ENCODE data around the gene ANKRD40.

The ANKRD40 gene

DNA sequence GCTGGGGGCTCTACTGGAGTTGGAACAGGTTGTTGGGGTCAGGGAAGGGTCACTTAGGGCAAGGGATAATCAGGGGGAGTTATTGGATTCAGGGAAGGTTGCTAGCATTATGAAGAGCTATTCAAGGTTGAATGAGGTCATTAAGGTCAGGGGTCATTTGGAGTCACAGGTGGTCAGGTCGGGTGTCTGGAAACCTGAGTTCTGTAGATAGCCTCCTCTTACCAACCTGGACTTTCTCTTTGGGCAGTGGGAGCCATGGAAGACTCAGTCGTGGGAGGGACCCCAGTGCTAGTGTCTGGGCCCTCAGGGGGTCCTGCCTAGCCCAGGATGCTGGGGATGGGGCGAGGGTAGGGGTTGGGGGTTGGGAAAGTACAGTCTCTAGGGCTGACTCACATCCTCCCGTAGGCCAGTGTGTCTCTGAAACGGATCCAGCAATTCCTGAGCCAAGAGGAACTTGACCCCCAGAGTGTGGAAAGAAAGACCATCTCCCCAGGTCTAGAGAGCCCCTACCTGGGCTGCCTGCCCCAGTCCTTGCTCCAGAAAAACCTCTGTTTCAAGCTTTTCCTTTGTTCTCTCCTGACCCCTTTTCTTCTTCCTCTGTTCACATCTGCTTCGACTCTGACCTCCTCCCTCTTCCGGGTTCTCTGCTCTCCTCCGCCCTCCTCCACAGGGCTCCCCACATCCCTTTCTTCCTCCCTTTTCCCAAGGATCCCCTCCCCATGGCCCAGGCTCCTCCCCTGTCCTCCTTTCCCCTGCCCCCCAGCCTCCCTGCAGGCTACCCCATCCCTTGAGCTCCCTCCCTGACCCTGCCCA lies 39.5 kb downstream of the ANKRD40 start:
- no peak for DNase-seq

DNA sequence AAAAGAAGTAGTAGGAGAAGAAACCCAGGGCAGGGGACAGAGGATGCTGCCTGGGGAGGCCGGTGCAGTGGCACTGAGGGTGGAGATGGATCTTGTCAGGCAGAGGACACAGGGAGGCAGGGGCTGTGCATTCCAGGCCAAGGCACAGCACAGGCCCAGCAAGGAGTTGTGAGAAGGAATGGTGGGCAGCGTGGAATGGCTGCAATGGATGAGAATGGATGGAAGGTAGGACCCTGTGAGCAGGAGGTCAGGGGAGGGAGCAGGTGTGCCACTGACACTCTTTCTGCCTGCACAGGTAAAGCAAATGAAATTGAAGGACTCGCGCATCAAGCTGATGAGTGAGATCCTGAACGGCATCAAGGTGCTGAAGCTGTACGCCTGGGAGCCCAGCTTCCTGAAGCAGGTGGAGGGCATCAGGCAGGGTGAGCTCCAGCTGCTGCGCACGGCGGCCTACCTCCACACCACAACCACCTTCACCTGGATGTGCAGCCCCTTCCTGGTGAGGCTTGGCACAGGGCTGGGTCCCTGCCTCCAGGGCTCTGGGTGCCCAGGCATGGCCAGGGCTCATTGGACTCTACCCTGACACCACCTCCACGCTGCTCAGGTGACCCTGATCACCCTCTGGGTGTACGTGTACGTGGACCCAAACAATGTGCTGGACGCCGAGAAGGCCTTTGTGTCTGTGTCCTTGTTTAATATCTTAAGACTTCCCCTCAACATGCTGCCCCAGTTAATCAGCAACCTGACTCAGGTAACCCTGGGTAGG lies 40.3 kb downstream of the ANKRD40 start:
- no peak for DNase-seq

- no peak for DNase-seq
Measured at GRCh38 chr17:50666316-50666715, 41.4 kb downstream of the ANKRD40 start.

GRCh38 chr17:50665838-50666237 lies 41.9 kb downstream of the ANKRD40 start:
- no peak for DNase-seq

- DNase-seq = no peak
Measured at GRCh38 chr17:50664788-50665458, 42.8 kb downstream of the ANKRD40 start.

DNA sequence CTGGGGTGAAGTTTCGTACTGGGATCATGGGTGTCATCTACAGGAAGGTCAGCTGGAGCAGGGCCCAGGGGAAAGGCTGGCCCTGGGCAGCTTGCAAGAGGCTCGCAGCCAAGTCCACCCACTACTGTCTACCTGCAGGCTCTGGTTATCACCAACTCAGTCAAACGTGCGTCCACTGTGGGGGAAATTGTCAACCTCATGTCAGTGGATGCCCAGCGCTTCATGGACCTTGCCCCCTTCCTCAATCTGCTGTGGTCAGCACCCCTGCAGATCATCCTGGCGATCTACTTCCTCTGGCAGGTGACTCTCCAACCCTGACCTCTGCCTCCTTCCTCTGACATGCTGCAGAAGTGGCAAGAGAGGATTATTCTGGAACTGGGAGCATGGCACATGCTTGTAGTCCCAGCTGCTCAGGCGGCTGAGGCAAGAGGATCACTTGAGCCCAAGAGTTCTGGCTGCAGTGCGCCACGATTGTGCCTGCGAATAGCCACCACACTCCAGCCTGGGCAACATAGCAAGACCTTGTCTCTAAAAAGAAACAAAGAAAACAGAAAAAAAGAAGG lies 43.8 kb downstream of the ANKRD40 start:
- no peak for DNase-seq

DNA sequence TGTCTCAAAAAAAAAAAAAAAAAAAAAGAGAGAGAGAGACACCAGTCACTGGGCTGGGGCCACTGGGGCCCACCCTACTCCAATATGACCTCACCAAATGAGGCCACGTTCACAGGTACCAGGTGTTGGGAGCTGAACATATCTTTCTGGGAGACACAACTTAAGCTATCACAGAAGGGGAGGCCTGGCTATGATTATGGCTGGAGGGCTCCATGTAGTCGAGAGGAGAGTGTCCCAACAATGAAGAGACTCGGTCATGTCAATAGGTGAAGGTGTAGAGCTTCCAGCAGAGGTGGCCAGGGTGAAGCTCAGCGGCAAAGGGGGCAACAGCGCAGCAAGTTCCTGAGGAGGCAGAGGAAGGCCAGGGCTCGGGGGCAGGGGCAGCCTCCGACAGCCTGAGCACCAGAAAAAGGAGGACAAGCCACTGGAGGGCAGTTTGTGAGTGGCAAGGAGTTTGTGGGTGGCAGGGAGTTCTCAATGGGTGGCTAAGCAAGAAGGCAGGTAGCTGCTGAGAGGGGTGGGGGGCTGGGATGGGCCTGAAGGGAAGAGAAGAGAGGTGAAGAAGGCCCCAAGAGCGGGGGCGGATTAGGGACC lies 45.0 kb downstream of the ANKRD40 start:
- DNase-seq = no peak

- peak; percentile 11 to 58 (median 28) for DNase-seq
Measured at GRCh38 chr17:50661795-50662391, 45.8 kb downstream of the ANKRD40 start.

- no peak for DNase-seq
Measured at GRCh38 chr17:50661348-50661747, 46.4 kb downstream of the ANKRD40 start.

DNA sequence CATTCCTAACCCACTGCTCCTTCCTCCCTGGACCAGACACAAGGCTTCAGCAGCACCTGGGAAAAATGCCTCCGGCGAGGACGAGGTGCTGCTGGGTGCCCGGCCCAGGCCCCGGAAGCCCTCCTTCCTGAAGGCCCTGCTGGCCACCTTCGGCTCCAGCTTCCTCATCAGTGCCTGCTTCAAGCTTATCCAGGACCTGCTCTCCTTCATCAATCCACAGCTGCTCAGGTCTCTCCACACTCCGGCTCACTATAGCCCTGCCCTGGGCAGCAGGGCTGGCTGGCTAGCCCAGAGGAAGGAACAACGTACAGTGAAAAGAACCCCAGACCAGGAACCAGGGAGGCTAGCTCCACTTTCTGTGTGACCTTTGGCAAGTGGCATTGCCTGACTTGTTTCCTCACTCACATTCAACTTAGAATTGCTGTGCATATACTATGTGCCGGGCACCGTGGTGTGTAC lies 46.8 kb downstream of the ANKRD40 start:
- DNase-seq = no peak

DNA sequence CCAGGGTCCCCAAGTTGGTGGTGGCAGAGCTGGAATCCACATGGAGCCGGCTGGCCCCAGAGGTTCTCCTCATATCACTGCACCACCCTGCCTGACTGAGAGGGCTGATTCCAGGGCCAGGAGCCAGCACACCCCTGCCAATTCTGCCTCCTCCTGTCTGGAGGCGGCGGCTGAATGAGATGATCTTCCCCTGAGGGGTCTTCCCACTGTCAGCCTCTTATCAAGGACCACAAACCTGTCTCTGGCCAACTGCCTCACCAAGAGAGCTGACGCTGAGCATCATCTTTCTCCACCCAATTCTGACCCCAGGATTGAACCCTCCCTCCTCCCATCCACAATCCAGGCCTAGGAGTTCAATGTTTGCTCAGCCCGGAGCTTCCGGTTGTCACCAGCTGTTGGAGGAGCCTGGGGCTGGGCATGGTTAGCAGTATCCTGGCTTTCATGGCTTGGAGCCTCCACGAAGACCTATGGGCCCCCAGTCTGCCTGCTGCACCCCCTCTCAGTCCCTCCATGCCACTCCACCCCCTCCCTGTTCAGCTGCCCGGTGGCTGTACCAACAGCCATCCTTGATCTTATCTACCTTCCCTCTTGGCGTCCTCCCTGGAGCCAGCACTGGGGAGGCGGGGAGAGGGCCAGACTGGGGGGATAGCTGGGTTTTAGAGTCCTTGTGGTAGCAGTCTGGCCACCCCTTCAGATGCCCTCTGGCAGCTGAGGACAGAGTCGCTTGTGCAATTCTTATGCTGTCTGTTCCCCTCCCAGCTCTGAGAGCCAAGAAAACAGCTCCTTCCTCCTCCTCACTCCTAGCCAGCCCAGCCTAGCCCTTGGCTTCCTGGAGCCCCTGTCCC lies 47.5 kb downstream of the ANKRD40 start:
- DNase-seq = peak in 2 of 3 experiments; percentile 11 to 22

- no peak for DNase-seq
Measured at GRCh38 chr17:50659179-50659578, 48.5 kb downstream of the ANKRD40 start.

DNA sequence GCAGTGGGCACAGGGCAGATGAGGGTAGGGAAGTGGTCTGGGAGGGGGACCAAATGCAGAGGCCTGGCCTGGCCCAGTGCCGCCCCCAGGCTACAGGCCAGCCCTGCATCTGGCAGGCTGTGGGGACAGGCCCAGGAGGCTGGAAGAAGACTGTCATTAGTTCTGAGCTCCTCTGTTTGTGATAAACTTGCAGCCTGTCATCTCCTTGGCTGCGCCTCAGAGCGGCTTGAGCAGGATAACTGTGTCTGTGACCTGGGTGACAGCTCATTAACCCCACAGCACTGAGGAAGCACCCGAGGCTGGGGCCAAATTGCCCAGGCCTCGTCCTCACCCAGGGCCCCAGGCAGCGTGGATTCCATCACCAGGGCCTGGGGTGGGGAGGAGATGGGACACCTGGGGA lies 49.1 kb downstream of the ANKRD40 start:
- DNase-seq = no peak

DNA sequence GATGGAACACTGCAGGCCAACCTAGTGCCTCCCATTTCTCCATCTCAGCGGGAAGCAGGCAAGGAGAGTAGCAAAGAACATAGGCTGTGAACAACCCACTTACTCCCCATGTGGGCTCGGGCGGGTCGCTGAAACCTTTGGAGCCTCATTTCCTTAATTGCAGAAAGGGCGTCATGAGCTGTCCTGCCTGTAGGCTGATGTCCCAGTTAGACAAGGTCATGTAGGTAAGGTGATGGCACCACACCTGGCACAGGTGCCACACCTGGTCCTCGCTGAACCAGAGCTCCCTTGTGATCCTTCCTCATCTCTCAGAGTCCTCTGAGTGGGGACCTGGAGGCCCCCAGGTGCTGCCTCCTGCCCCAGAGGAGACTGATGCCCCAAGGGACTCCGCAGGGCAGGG lies 50.1 kb downstream of the ANKRD40 start:
- DNase-seq = no peak

DNA sequence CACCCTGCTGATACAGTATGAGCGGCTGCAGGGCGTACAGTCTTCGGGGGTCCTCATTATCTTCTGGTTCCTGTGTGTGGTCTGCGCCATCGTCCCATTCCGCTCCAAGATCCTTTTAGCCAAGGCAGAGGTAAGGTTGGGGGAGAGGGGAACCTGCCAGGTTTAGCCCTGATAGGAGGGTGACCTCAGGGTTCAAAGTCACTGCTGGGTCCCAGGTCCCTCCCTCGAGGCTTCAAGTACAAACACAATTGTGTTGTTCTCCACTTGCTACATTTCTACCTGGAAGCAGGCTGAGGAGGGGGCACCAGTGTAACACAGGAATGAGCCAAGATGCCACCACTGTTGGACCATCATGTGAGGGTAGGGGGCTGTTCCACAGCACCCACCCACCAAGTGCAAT lies 50.7 kb downstream of the ANKRD40 start:
- no peak for DNase-seq

DNA sequence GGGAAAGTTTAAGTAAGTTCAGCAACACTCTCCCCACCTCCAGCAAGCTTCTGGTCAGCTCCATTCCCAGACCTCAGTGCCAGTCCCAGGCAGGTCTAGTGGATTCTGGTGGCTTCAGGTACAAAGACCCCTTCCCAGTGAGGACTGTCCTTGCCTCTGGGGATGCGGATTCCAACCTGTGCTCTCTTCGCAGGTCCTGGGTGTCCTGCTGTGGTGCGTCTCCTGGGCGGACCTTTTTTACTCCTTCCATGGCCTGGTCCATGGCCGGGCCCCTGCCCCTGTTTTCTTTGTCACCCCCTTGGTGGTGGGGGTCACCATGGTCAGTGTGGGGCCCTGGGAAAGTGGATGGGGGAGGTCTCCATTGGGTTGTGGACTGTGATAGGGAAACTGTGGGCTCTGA lies 51.2 kb downstream of the ANKRD40 start:
- DNase-seq = no peak

DNA sequence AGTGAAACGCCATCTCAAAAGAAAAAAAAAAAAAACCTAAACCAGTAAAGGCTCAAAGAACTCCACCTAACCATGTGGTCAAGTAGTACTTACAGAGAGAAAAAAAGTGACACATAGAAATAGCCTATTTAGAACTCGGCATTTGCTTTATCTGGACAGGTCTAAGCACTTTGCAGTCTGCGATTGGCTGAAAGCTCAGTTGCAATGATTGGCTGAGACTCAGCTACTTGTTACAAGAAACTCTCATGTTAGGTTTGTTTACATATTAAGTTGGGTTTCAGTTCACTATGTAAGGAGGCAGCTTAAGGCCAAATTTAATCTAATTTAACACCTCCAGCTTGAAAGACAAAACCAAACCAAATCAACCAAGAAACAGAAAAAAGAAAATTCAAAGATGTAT lies 54.0 kb downstream of the ANKRD40 start:
- DNase-seq = no peak

GRCh38 chr17:50651661-50652060 lies 56.1 kb downstream of the ANKRD40 start:
- no peak for DNase-seq

GRCh38 chr17:50649042-50649908 lies 58.4 kb downstream of the ANKRD40 start:
- no peak for DNase-seq

DNA sequence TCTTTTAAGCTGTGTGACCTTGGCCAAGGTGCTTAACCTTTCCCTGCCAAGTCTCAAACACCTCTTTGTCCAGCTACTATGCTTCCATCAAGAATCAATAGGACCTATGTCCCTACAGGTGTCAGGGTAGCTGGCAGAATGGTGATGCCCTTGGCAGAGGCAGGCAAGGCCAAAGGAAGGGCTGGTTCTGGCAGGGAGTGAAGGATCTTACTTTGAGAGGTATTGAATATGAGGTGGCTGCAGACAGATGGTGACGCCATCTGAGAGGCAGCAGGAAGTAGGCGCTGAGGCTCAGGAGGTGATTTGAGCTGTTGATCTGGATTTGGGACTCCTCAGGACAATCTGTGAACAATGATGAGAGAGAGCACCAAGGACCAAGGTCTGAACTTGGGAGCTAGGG lies 60.5 kb downstream of the ANKRD40 start:
- no peak for DNase-seq
